Measurements from ENCODE around the gene ERCC4. TPM values are rescaled to one million over a fixed set of nuclear protein-coding genes. Genes with fewer than 3 reads are reported as not detected.

The ERCC4 gene
- total and polyA plus RNA-seq, 2 donors (not counting 1 experiment from before 2014, with no cell fraction given), result 5.9 to 10.6 TPM

- Histone ChIP-seq H3K27me3 (ENCODE audit: control insufficient read depth, insufficient read depth, low read length) (no peaks in the 10 kb centered on the region), H3K4me2 (ENCODE audit: extremely low read depth, insufficient read depth, low read length) (no peak overlapping the region), H3K36me3 (ENCODE audit: control insufficient read depth, insufficient read depth, low read length) (no peaks in the 10 kb centered on the region), H4K20me1 (ENCODE audit: control insufficient read depth, extremely low read depth, insufficient read depth, low read length) (no peaks in the 10 kb centered on the region), H3K4me3 (replicated peaks in 1 of 4; ENCODE audit: control extremely low read depth in 1 of 4, insufficient read depth in 1 of 4, low read depth in 3 of 4, low read length in 4 of 4) (no peak overlapping the region), H2AFZ (ENCODE audit: low read length) (no peak overlapping the region), H3K79me2 (ENCODE audit: control insufficient read depth, insufficient read depth, low read length) (peaks cover under 1% of the 10 kb centered on the region), H3K27ac (ENCODE audit: insufficient read depth, low read length) (no peak overlapping the region), H3K9ac (ENCODE audit: insufficient read depth, low read length) (no peak overlapping the region), H3K9me3 (ENCODE audit: control insufficient read depth, insufficient read depth, low read depth, low read length) (no peaks in the 10 kb centered on the region), H3K4me1 (ENCODE audit: control insufficient read depth, extremely low read depth, insufficient read depth, low read length) (no peaks in the 10 kb centered on the region)
- TF ChIP-seq, protein P1, sequence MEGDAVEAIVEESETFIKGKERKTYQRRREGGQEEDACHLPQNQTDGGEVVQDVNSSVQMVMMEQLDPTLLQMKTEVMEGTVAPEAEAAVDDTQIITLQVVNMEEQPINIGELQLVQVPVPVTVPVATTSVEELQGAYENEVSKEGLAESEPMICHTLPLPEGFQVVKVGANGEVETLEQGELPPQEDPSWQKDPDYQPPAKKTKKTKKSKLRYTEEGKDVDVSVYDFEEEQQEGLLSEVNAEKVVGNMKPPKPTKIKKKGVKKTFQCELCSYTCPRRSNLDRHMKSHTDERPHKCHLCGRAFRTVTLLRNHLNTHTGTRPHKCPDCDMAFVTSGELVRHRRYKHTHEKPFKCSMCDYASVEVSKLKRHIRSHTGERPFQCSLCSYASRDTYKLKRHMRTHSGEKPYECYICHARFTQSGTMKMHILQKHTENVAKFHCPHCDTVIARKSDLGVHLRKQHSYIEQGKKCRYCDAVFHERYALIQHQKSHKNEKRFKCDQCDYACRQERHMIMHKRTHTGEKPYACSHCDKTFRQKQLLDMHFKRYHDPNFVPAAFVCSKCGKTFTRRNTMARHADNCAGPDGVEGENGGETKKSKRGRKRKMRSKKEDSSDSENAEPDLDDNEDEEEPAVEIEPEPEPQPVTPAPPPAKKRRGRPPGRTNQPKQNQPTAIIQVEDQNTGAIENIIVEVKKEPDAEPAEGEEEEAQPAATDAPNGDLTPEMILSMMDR (conservative IDR thresholded peaks at IDR 0.05 in 1 of 2, IDR thresholded peaks at IDR 0.05 in 1 of 2; ENCODE audit: low read depth in 1 of 2, low read length in 2 of 2), result no peak
- TF ChIP-seq EZH2 (IDR thresholded peaks at IDR 0.05; ENCODE audit: low read length, missing control alignments), result no peak
- DNase-seq (ENCODE audit: low read depth in 2 of 2), result no peak
These were observed 4.8 kb upstream of the ERCC4 start for GRCh38 chr16:13915033-13915635.

DNA sequence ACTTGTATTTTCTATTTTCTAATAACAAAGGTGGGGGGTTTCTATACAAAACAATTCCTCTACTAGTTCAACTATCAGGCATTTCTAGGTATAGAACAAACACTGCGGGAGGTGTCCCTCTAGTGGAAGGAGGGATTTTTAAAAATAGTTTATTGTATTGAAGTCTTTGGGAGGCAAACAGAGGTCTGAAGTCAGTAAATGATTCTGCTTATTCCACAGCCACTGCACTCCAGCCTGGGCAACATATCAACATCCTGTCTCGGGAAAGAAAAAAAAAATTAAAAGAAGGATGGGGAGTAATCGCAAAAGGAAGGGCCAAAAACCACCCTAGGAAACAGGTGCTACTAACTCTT, 648 bp upstream of the ERCC4 start:
- H3K79me2 ChIP-seq (ENCODE audit: control insufficient read depth, insufficient read depth, low read length), result peaks cover 10% of the 10 kb centered on the region
- peaks cover 12% of the 10 kb centered on the region for H3K4me1 ChIP-seq (ENCODE audit: control insufficient read depth, extremely low read depth, insufficient read depth, low read length)
- H3K4me2 ChIP-seq (ENCODE audit: extremely low read depth, insufficient read depth, low read length), result peak overlapping the region; percentile 49
- H3K4me3 ChIP-seq (replicated peaks in 1 of 4; ENCODE audit: control extremely low read depth in 1 of 4, insufficient read depth in 1 of 4, low read depth in 3 of 4, low read length in 4 of 4), result peak overlapping the region in 2 of 4 experiments; percentile 20 to 32
- no peak overlapping the region for H3K27ac ChIP-seq (ENCODE audit: insufficient read depth, low read length)
- H2AFZ ChIP-seq (ENCODE audit: low read length), result no peak overlapping the region
- no peak for TF ChIP-seq EZH2 (IDR thresholded peaks at IDR 0.05; ENCODE audit: low read length, missing control alignments)
- TF ChIP-seq, protein P1 (conservative IDR thresholded peaks at IDR 0.05 in 1 of 2, IDR thresholded peaks at IDR 0.05 in 1 of 2; ENCODE audit: low read depth in 1 of 2, low read length in 2 of 2), result peak in 1 of 2 donors; percentile 32
- no peak overlapping the region for H3K9ac ChIP-seq (ENCODE audit: insufficient read depth, low read length)
- H3K36me3 ChIP-seq (ENCODE audit: control insufficient read depth, insufficient read depth, low read length), result peaks cover 1% of the 10 kb centered on the region
- H3K27me3 ChIP-seq (ENCODE audit: control insufficient read depth, insufficient read depth, low read length), result no peaks in the 10 kb centered on the region
- DNase-seq (ENCODE audit: low read depth in 2 of 2), result peak; percentile 41 to 70
- H3K9me3 ChIP-seq (ENCODE audit: control insufficient read depth, insufficient read depth, low read depth, low read length), result no peaks in the 10 kb centered on the region
- H4K20me1 ChIP-seq (ENCODE audit: control insufficient read depth, extremely low read depth, insufficient read depth, low read length), result no peaks in the 10 kb centered on the region

GRCh38 chr16:13920510-13920818, 510 bp downstream of the ERCC4 start:
- Histone ChIP-seq H3K4me2 (ENCODE audit: extremely low read depth, insufficient read depth, low read length) (peak overlapping the region; percentile 90), H3K79me2 (ENCODE audit: control insufficient read depth, insufficient read depth, low read length) (peaks cover 10% of the 10 kb centered on the region), H3K27me3 (ENCODE audit: control insufficient read depth, insufficient read depth, low read length) (no peaks in the 10 kb centered on the region), H4K20me1 (ENCODE audit: control insufficient read depth, extremely low read depth, insufficient read depth, low read length) (no peaks in the 10 kb centered on the region), H3K4me1 (ENCODE audit: control insufficient read depth, extremely low read depth, insufficient read depth, low read length) (peaks cover 12% of the 10 kb centered on the region), H3K4me3 (replicated peaks in 1 of 4; ENCODE audit: control extremely low read depth in 1 of 4, insufficient read depth in 1 of 4, low read depth in 3 of 4, low read length in 4 of 4) (peak overlapping the region; percentile 70 to 98 (median 86)), H3K36me3 (ENCODE audit: control insufficient read depth, insufficient read depth, low read length) (peaks cover 1% of the 10 kb centered on the region), H3K9me3 (ENCODE audit: control insufficient read depth, insufficient read depth, low read depth, low read length) (no peaks in the 10 kb centered on the region), H2AFZ (ENCODE audit: low read length) (peak overlapping the region; percentile 99), H3K27ac (ENCODE audit: insufficient read depth, low read length) (peak overlapping the region; percentile 75), H3K9ac (ENCODE audit: insufficient read depth, low read length) (peak overlapping the region; percentile 95)
- no peak for TF ChIP-seq EZH2 (IDR thresholded peaks at IDR 0.05; ENCODE audit: low read length, missing control alignments)
- TF ChIP-seq, protein P1 (conservative IDR thresholded peaks at IDR 0.05 in 1 of 2, IDR thresholded peaks at IDR 0.05 in 1 of 2; ENCODE audit: low read depth in 1 of 2, low read length in 2 of 2), result no peak
- DNase-seq (ENCODE audit: low read depth in 2 of 2), result no peak
